Glomerular visceral epithelial cell (primary cell): ENCODE data around the gene GALK2.
"Not testable (repeated sequence)": the region's sequence is repeated elsewhere in the genome, so short reads cannot be mapped to it uniquely, and the experiment has no call there.

Experiments used
- DNase-seq: peaks from one replicate; pipeline ENCODE4 v3.0.0-alpha.2; 2016; ENCODE audit errors: extremely low spot score

The GALK2 gene

DNA sequence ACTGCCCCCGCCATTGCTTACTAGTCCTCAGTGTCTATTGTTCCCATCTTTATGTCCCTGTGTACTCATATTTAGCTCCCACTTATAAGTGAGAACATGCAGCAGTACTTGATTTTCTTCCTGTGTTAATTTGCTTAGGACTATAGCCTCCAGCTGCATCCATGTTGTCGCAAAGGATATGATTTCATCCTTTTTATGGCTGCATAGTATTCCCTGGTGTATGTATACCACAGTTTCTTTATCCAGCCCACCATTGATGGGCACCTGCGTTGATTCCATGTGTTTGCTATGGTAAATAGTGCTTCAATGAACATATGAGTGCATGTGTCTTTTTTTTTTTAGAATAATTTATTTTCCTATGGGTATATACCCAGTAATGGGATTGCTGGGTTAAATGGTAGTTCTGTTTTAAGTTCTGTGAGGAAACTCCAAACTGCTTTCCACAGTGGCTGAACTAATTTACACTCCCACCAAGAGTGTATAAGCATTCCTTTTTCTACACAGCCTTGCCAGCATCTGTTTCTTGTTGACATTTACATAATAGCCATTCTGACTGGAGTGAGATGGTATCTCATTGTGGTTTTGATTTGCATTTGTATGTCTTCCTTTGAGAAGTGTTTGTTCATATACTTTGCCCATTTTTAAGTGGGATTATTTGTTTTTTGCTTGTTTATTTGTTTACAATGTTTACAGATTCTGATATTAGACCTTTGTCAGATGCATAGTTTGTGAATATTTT, 53.7 kb downstream of the GALK2 start:
- no peak for DNase-seq

DNA sequence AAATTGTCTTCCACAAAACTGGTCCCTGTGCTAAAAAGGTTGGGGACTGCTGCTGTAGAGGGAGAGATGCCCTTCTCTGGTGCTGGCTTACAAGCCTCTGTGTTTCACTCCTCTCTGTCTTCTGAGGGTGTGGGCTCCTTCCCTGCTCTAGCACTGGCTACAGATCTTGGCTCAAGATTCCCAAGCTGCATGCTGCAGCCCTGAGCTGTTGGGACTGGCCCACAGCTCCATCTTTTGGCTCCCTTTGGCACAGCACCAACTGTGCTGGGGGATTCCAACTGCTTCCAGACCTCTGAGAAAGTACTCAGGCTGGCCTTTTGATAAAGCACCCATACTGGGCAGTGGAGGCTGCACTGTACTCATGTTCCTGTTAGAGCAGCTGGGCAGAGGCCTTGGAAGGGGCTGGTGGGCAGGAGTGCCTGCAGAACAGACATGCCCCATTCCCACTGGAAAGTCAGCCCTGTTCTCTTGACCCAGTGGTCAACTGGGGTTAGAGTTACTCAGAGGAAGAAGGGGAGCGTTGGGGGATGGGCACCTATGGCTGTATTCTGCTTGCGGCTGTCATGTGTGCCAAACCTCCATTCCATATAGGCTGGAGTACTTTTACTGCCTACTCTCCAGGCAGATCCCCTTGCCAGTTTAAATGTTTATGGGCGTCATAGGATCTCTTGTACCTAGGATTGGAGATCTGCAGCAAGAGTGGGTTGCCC, 55.7 kb downstream of the GALK2 start:
- peak; percentile 44 for DNase-seq

DNA sequence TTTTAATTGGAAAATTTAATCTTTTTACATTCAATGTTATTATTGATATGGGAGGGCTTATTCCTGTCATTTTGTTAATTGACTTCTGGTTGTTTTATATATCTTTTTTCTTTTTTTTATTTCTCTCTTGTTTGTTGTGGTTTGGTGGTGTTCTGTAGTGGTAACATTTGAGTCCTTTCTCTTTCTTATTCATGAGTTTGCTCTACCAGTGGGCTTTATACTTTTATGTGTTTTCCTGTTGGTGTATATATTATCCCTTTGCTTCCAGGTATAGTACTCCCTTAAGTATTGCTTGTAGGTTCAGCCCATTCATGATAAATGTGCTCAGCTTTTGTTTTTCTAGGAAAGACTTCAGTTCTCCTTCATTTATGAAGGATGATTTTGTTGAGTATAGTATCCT, 57.6 kb downstream of the GALK2 start:
- DNase-seq = no peak

DNA sequence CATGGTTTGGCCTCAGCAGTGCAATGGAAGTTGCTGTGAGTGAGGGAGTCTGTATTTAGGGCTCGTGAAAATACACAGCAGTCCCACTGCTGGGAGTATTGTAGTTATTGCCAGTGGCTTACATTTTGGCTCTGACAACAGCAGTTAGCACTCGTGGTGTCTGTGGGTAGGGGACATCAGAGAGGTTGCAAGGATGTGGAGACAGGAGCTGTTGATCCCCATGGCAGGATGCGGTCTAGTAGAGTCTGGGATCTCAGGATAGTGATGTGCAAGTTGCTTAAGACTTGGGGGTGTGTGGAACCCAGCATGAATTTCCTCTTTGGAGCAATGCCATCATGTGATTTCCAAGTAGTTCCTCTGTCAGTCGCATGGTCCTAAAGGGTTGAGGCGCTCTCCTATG, 59.9 kb downstream of the GALK2 start:
- no peak for DNase-seq

DNA sequence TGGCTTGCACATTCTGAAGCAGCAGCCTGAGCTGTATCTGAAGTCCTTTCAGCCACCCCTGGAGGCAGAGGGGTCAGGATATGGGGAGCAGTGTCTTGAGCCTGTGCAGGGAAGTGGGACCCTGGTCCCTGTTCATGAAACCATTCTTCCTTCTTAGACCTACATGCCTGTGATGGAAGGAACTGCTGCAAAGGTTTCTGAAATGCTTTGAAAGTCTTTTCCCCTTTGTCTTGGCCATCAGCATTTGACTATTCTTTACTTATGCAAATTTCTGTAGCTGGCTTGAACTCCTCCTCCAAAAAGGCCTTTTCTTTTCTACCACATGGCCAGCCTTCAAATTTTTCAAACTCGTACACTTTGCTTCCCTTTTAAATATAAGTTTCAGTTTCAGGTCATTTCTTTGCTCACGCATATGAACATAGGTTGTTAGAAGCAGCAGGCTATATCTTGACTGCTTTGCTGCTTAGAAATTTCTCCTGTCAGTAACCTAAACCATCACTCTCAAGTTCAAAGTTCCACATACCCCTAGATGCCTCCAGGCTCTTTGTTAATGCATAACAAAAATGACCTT, 62.3 kb downstream of the GALK2 start:
- DNase-seq = no peak

DNA sequence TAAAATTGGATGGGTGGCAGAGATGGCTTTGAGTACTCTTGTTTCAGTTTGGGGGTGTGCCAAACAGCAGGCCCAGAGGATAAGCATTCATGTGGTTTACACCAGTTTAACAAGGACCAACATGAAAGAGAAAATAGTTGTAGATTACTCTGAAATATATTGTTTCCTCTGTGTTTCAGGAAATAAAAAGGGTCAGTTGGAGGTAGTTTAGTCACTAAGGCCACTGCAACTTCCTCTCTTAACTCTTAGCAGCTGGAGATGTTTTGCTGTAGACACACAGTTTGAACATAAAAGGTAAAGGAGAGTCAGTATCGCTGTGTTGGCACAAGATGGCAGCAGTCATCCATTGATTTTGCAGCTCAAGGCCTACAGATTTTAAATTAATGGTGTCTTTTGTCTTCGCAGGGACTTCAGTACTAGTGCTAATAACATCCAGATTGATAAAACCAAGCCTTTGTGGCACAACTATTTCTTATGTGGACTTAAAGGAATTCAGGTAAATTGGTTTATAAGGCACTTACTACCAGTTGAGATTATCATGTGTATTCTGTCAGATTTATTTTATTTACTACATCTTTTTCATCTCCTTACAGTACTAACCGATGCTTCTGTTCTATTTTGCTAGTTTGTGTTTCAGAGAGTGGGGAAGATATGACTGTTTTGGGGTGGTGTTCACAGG, 65.5 kb downstream of the GALK2 start:
- peak; percentile 65 for DNase-seq

DNA sequence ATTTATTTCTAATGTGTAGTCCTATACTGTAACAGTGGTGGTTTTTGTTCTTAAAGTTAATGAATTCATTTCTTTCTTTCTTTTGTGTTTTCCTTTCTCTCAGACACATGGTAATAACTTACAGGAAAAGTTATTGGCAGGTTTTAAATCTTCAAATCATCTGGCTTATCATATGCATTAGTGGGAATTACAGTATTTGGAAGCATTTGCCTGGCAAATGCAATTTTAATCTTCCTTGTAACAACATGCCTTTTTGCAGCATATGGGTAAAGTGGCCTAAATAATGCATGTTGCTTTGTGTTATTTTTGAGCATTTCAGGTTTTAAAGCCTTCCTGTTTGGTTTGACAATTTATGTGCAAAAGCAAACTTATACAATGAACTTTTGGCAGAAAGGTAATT, 66.8 kb downstream of the GALK2 start:
- DNase-seq = no peak

DNA sequence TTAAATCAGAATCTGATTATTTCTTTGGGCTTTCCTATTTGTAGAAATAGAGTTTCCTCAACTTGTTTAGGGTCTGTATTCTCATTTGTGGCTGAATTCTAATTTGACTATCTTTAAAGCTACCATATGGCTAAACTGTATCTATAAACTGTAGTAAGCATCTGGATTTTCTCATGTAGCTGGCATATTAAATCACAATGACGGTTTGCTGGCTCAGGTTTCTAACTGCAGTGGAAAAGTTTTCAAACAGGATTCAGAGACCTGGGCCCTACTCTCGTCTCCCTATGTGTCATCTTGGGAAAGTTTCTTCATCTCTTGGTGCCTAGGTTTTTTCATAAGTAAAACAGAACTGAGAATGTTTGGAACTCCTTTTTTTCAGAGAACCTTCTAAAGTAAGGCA, 68.3 kb downstream of the GALK2 start:
- no peak for DNase-seq

DNA sequence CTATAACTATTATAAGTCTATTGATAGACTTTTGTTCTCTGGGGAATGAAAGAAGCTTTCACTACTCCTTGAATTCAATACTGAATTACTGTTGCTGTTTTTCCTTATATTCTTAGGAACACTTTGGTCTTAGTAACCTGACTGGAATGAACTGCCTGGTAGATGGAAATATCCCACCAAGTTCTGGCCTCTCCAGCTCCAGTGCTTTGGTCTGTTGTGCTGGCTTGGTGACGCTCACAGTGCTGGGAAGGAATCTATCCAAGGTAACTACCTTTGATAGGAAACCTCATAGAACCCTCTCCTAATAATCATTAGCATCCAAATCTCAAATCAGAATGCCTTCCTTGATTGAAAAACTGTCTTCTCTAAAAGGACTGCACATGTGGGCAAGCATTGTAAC, 69.1 kb downstream of the GALK2 start:
- no peak for DNase-seq

DNA sequence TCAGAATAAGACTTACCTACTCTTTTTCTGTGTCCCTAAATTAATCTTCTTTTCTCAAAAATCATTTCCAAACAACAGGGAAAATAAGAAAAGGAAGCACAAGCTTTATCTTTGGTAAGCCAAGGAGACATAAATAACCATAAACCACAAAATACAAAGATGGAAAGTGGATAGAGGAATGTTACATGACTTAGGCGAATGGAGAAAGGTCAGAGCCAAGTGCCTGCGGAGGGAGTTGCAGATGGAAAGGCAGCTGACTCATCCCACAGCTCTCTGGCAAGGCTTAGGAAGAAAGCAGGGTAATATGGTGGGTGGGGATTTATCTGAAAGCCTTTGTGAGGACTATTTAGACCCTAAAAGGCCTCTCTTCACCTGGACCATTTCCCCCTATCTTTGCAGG, 72.8 kb downstream of the GALK2 start:
- DNase-seq = peak; percentile 12

DNA sequence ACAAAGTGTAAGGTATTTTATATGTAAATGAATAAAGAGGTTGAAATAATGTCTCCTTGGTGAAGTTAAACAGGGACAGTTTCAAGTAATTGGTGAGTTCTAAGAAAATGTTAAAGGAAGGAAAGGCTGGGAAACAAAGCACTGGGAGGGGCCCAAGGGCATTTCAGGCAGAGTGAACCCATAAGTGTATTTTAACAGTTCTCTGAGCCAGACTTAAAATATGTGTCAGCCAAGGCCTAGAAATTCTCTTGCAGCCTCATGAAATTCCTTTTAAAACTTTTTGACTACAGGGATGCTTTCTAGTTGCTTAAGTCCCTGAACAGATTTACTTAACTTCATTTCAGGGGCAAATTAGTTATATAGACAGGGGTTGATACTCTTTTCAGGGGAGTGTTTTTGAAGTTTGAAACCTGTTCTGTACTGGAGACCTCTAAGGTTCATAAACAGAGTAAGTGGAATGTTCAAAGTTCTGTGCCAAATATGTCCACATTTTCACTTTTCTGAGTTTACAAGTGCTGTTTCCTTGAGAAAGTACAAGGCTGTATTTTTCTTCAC, 77.6 kb downstream of the GALK2 start:
- DNase-seq = no peak

DNA sequence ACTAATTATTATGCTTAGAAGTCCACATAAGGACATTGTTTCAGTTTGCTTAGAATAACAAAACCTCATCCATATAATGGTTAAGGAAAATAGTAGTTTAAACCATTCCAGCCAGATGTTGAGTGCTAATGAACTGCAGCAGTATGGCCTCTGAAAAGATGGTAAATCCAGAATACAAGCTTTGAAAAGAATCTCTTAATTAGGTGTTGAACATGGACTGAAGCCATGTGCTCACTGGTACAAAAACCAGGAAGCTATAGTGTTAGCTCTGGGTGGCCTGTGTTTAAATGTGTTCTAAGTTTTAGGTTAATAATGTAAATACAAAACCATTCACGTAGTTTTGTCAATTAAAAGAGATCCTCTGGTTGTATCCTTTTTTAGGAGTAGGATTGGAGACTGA, 78.2 kb downstream of the GALK2 start:
- no peak for DNase-seq

DNA sequence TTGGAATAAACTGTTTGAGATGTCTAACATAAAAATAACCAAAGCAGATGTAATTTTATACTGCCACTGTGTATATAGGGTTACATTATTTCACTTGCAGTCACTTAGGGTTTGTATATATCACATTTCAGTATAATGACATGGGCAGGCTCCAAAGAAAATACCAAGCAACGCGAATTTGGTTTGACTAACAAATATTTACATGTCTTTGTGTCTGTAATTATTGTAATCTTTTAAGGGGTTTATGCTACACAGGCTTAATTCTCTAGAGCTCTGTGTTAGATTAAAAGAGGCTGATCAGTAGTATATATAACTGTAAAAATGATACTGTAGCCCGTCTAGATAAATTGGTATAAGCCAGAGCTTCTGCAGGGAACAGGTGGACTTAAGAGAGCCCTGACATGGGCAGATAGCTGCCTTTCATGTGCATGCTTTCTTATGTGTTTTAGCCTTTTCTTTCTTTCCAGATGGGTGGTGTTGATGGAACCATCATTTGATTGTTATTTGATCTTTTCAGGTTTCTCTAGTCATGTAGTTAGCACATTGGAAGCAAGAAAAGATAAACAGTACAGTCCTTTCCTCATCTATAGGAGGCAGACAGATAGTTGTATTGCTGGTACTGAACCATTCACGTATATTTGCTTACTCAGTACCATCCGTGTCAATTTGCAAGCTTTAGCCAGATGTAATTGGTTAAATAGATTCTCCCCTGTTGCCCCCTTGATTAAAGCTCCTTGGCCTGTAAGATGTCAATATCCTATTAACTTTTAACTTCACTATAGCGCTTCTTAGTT, 86.1 kb downstream of the GALK2 start:
- no peak for DNase-seq

DNA sequence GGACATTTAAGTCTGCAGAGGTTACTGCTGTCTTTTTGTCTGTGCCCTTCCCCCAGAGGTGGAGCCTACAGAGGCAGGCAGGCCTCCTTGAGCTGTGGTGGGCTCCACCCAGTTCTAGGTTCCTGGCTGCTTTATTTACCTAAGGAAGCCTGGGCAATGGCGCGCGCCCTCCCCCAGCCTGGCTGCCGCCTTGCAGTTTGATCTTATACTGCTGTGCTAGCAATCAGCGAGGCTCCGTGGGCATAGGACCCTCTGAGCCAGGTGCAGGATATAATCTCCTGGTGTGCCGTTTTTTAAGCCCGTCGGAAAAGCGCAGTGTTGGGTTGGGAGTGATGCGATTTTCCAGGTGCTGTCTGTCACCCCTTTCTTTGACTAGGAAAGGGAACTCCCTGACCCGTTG, 95.1 kb downstream of the GALK2 start:
- not testable (repeated sequence) for DNase-seq

DNA sequence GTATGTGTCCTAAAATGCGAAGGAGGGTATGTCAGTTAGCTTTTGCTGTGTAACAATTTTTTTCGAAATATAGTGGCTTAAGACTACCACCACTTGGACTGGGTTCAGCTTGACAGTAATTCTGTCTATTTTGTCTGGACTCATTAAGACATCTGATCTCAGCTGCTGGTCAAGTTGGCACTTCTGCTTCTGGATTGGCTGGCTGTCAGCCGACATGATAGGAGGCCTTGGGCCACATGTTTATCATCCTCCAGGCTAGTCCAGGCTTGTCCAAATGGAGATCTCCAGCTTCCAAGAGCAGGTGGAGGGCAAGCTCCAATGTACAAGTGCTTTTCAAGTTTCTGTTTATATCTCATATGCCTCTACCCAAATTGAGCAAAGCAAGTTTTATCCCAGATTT, 95.9 kb downstream of the GALK2 start:
- no peak for DNase-seq

DNA sequence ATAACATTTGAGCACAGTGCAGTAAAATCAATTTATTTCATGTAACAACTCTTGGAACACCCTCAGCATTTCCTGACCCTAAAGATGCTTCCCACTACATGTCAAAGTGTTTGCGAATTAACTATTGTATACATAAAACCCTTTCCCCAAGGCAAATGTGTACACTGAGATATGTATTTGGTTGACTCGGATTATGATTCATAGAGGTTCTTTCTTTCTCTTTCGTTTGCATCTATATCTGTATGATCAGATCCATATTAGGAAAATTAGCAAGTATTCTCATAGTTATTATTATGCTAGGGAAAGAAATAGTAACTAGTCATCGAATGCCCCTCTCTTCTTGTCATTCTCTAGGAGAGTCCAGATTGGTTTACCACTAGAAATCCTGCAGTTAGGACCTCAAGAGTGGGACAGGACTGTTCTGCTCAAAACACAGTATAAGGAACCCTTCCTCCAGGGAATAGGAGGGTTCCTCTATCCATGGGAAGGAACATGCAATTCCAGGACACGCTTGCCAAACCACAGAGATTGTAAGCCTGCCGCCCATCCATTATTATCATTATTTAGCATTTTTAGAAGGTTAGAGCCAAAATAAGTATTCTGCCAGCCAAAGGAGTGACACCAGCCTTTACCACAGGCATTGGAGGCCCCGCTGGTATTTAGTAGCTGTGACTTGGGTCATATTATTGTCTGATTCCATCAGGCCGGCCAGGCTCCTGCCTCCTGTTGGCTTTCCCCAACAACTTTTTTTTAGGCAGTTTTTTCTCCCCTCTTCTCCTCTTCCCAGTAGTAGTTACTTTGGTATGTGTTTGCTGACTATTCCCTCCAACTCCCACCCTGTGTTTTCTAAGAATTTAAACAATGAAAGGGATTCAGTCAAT, 100.7 kb downstream of the GALK2 start:
- DNase-seq = no peak

DNA sequence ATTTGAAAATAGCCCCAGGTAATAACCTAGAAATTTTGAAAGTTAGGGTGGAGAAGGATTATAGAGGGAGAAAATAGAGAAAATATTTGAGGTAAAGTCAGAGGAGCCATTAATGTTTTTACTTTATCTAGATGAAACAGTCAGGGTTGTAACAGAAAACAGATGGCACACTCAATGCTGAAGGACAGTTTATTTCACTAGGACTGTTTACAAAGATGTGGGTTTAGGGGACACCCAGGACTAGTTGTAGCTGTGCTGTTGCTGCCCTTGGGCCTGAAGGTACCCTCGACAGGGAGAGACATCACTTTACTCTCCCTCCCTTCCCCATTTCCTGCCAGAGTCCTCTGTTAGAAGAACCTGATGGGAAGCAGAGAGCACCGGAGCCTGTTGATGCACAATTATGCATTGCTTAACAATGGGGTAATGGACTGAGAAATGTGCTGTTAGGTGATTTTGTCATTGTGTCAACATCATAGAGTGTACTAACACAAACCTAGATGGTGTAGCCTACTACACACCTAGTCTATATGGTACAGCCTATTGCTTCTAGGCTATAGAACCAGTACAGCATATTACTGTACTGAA, 103.8 kb downstream of the GALK2 start:
- no peak for DNase-seq

DNA sequence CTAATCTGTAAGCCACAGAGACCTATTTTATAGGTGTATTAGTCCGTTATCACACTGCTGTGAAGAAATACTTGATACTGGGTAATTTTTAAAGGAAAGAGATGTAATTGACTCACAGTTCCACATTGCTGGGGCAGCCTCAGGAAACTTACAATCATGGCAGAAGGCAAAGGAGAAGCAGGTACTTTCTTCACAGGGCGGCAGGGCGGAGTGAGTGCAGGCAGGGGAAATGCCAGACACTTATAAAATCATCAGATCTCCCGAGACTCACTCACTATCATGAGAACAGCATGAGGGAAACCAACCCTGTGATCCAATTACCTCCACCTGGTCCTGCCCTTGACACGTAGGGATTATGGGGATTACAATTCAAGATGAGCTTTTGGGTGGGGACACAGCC, 108.7 kb downstream of the GALK2 start:
- DNase-seq = no peak

DNA sequence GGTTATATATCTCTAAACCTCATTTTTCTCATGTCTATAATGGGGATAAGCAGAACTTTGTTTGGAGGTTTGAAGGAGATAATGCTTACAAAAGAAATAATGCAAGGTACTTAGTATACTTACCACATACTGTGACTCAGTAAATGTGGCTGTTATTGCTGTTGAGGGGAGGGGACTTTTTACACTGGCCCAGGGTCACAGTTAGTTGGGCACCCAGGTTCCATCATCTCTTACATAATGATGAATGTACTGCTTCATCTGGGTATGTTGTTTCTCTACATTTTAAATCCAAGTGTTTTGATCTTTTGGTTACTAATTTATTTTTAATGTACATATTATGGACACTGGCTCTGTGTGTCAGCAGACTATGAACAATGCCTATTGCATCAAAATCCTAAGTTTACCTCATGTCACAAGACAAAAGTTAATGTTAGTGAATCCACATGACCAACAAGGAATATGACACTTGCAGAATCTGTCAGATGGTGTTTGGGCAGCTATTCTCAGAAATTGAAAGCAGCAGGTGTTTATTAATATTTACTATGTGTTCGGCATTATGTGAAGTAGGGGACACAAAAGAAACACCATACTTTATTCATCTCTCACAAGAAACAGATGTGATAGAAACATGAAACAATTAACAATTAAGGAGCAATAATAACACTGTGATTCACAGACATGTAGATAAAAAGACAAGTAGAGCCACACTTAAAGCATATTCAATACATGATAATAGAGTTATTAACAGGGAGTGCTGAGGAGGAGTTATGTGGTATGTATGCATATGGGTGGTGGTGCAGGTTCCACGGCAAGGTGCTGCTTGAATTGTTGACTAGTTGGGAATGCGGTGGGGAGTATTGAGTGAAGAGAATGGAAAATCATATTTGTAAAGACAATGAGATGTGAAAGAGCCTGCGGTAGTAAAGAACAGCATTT, 109.7 kb downstream of the GALK2 start:
- DNase-seq = no peak
